ENCODE data around the gene RGS9.
"Not testable (repeated sequence)": the region's sequence is repeated elsewhere in the genome, so short reads cannot be mapped to it uniquely, and the experiment has no call there.

RGS9 gene

GRCh38 chr17:65137021-65137939, at the start of gene RGS9:
RGS9 (plus strand) TSS chr17:65137370; CDS start chr17:65137541, 171 bp downstream.
- peak; percentile 71 to 77 for DNase-seq (ENCODE audit: low read depth in 2 of 2)

- DNase-seq (ENCODE audit: low read depth in 2 of 2) = no peak
Measured at GRCh38 chr17:65088621-65089360, 48.4 kb upstream of the RGS9 start.

- DNase-seq (ENCODE audit: low read depth in 2 of 2) = no peak
Measured at GRCh38 chr17:65092262-65092661, 44.9 kb upstream of the RGS9 start.

- not testable (repeated sequence) for DNase-seq (ENCODE audit: low read depth in 2 of 2)
Measured at GRCh38 chr17:65092721-65093356, 44.3 kb upstream of the RGS9 start.

GRCh38 chr17:65093930-65094329, 43.2 kb upstream of the RGS9 start:
- no peak for DNase-seq (ENCODE audit: low read depth in 2 of 2)

- no peak for DNase-seq (ENCODE audit: low read depth in 2 of 2)
Measured at GRCh38 chr17:65095465-65095864, 41.7 kb upstream of the RGS9 start.

- DNase-seq (ENCODE audit: low read depth in 2 of 2) = not testable (repeated sequence)
Measured at GRCh38 chr17:65096382-65096781, 40.8 kb upstream of the RGS9 start.

- no peak for DNase-seq (ENCODE audit: low read depth in 2 of 2)
Measured at GRCh38 chr17:65097110-65097509, 40.1 kb upstream of the RGS9 start.

GRCh38 chr17:65099475-65099874, 37.7 kb upstream of the RGS9 start:
- no peak for DNase-seq (ENCODE audit: low read depth in 2 of 2)

GRCh38 chr17:65099941-65100315, 37.2 kb upstream of the RGS9 start:
- peak; percentile 73 to 85 for DNase-seq (ENCODE audit: low read depth in 2 of 2)

- DNase-seq (ENCODE audit: low read depth in 2 of 2) = peak; percentile 66 to 72
Measured at GRCh38 chr17:65100316-65101140, 36.6 kb upstream of the RGS9 start.

- no peak for DNase-seq (ENCODE audit: low read depth in 2 of 2)
Measured at GRCh38 chr17:65101371-65101770, 35.8 kb upstream of the RGS9 start.

- DNase-seq (ENCODE audit: low read depth in 2 of 2) = no peak
Measured at GRCh38 chr17:65102235-65102634, 34.9 kb upstream of the RGS9 start.

- no peak for DNase-seq (ENCODE audit: low read depth in 2 of 2)
Measured at GRCh38 chr17:65102788-65103187, 34.4 kb upstream of the RGS9 start.

- no peak for DNase-seq (ENCODE audit: low read depth in 2 of 2)
Measured at GRCh38 chr17:65103431-65103830, 33.7 kb upstream of the RGS9 start.

GRCh38 chr17:65103896-65104295, 33.3 kb upstream of the RGS9 start:
- DNase-seq (ENCODE audit: low read depth in 2 of 2) = no peak

GRCh38 chr17:65104541-65104940, 32.6 kb upstream of the RGS9 start:
- DNase-seq (ENCODE audit: low read depth in 2 of 2) = no peak

- DNase-seq (ENCODE audit: low read depth in 2 of 2) = no peak
Measured at GRCh38 chr17:65104973-65105372, 32.2 kb upstream of the RGS9 start.

- DNase-seq (ENCODE audit: low read depth in 2 of 2) = no peak
Measured at GRCh38 chr17:65108152-65108551, 29.0 kb upstream of the RGS9 start.

GRCh38 chr17:65109543-65109942, 27.6 kb upstream of the RGS9 start:
- DNase-seq (ENCODE audit: low read depth in 2 of 2) = no peak

GRCh38 chr17:65109990-65110680, 27.0 kb upstream of the RGS9 start:
- DNase-seq (ENCODE audit: low read depth in 2 of 2) = no peak
